Neuronal stem cell (in vitro differentiated cells): ENCODE data around the gene ZCCHC7.
A peak's percentile ranks its signal among the peaks of the same experiment; 100 is the strongest.

ENCODE experiments used
- DNase-seq: peaks from one replicate; pipeline ENCODE4 v3.0.0-alpha.2; 2013; ENCODE audit warnings: low spot score
- H2AFZ ChIP-seq: one replicate; pipeline ENCODE4 v1.6.1; 2013; ENCODE audit warnings: mild to moderate bottlenecking, low read length, inconsistent platforms
- H2AK5ac ChIP-seq: 2 replicates; pipeline ENCODE4 v1.6.1; 2013; ENCODE audit warnings: low read depth, mild to moderate bottlenecking, inconsistent platforms, low read length, moderate library complexity, mixed read lengths
- H2BK120ac ChIP-seq: 2 replicates; pipeline ENCODE4 v1.6.1; 2013; ENCODE audit warnings: low read depth, mild to moderate bottlenecking, inconsistent platforms, low read length, moderate library complexity, mixed read lengths
- H2BK12ac ChIP-seq: one replicate; pipeline ENCODE4 v1.6.1; 2013; ENCODE audit warnings: low read length, inconsistent platforms
- H2BK15ac ChIP-seq: 2 replicates; pipeline ENCODE4 v1.6.1; 2013; ENCODE audit warnings: mild to moderate bottlenecking, low read length, inconsistent platforms, mixed read lengths
- H2BK5ac ChIP-seq: one replicate; pipeline ENCODE4 v1.6.1; 2013; ENCODE audit warnings: inconsistent platforms, mild to moderate bottlenecking, low read length, moderate library complexity
- H3K14ac ChIP-seq: one replicate; pipeline ENCODE4 v1.6.1; 2013; ENCODE audit warnings: low read length, inconsistent platforms
- H3K18ac ChIP-seq: 2 replicates; pipeline ENCODE4 v1.6.1; 2013; ENCODE audit warnings: low read length, inconsistent platforms
- H3K23ac ChIP-seq: 2 replicates; pipeline ENCODE4 v1.6.1; 2013; ENCODE audit warnings: low read depth, mild to moderate bottlenecking, mixed read lengths, low read length, inconsistent platforms; ENCODE audit not compliant: poor library complexity
- H3K27ac ChIP-seq: replicated peaks from 3 replicates; pipeline ENCODE4 v1.5.1; 2013; ENCODE audit warnings: low read length, inconsistent platforms
- H3K27me3 ChIP-seq, 3 experiments: 2 replicates each; pipeline ENCODE4 v1.6.1; 2013; ENCODE audit warnings: low read length in 3 of 3, mild to moderate bottlenecking in 2 of 3, inconsistent platforms in 1 of 3, low read depth in 1 of 3, mixed read lengths in 1 of 3, moderate library complexity in 1 of 3; ENCODE audit not compliant: control insufficient read depth in 3 of 3, insufficient read depth in 3 of 3
- H3K36me3 ChIP-seq, 2 donors: replicated peaks in 1 of 2; 2 replicates each; pipeline ENCODE4 v1.6.1; 2013; ENCODE audit warnings: low read length in 2 of 2; ENCODE audit not compliant: control insufficient read depth in 2 of 2, insufficient read depth in 2 of 2
- H3K4ac ChIP-seq: 2 replicates; pipeline ENCODE4 v1.6.1; 2013; ENCODE audit warnings: inconsistent platforms, mild to moderate bottlenecking, low read length, moderate library complexity
- H3K4me1 ChIP-seq, 2 donors: 1 replicate in 1 of 2; 2 replicates in 1 of 2; pipeline ENCODE4 v1.6.1; 2013; ENCODE audit warnings: low read length in 2 of 2, low read depth in 1 of 2; ENCODE audit not compliant: control insufficient read depth in 2 of 2, insufficient read depth in 1 of 2
- H3K4me2 ChIP-seq: one replicate; pipeline ENCODE4 v1.6.1; 2013; ENCODE audit warnings: mild to moderate bottlenecking, low read length, inconsistent platforms; ENCODE audit not compliant: insufficient read depth, poor library complexity, severe bottlenecking
- H3K4me3 ChIP-seq, 2 donors: 2 replicates each; pipeline ENCODE4 v1.5.1; 2013; ENCODE audit warnings: low read length in 2 of 2, mild to moderate bottlenecking in 2 of 2, inconsistent platforms in 1 of 2, moderate library complexity in 1 of 2
- H3K79me1 ChIP-seq: one replicate; pipeline ENCODE4 v1.6.1; 2013; ENCODE audit warnings: low read depth, mild to moderate bottlenecking, inconsistent platforms, low read length, moderate library complexity
- H3K9ac ChIP-seq: one replicate; pipeline ENCODE4 v1.6.1; 2013; ENCODE audit warnings: mild to moderate bottlenecking, low read depth, low read length, inconsistent platforms; ENCODE audit not compliant: poor library complexity
- H3K9me3 ChIP-seq, 2 donors: replicated peaks in 1 of 2; 2 replicates each; pipeline versions ENCODE3 to v1.6.1; 2013; ENCODE audit warnings: low read length in 2 of 2, mild to moderate bottlenecking in 2 of 2, inconsistent platforms in 1 of 2, low read depth in 1 of 2, mixed read lengths in 1 of 2, moderate library complexity in 1 of 2; ENCODE audit not compliant: control insufficient read depth in 2 of 2, insufficient read depth in 1 of 2
- H4K8ac ChIP-seq: one replicate; pipeline ENCODE4 v1.6.1; 2013; ENCODE audit warnings: low read depth, mild to moderate bottlenecking, inconsistent platforms, low read length, moderate library complexity
- H4K91ac ChIP-seq: one replicate; pipeline ENCODE4 v1.6.1; 2013; ENCODE audit warnings: low read length, low read depth, mild to moderate bottlenecking, inconsistent platforms; ENCODE audit not compliant: poor library complexity
- WGBS, 2 donors: extraction: QIAGEN DNeasy Blood & Tissue Kit; methylation state at CpG; one replicate each; pipeline ENCODE4 v1.1.7; 2013; ENCODE audit warnings: missing lambda C conversion rate in 2 of 2, mixed read lengths in 1 of 2; ENCODE audit not compliant: insufficient read length in 2 of 2, insufficient replicate concordance in 1 of 2; ENCODE audit errors: extremely low coverage in 2 of 2; 5-methylcytosine and 5-hydroxymethylcytosine counted together

The ZCCHC7 gene

DNA sequence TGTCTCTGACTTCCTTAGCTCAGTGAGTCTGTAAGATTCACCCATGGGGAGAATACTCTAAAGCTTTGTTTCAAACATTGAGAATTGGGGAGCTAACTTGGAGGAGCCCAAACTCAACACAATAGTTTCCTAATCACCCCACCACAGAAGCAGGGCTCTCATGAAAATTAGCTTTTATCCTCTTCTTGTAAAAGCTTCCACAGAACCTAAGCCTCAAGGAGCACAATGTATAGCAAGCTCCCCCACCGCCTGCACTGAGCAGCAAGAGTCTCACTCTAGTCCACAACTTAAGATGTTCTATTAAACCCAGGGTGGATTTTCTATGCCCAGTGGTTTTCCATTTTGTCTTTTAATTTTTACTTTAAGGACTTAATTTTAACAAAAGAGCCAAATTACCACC is 253.2 kb downstream of the ZCCHC7 start:
- DNase-seq, result no peak
- no peaks in the 10 kb centered on the region for H3K9me3 ChIP-seq
- peaks cover 0 to 1% of the 10 kb centered on the region in 2 donors for H3K4me1 ChIP-seq
- H3K14ac ChIP-seq, result no peak overlapping the region
- H3K4me3 ChIP-seq, result no peak overlapping the region
- H2BK15ac ChIP-seq, result no peak overlapping the region
- H2BK12ac ChIP-seq, result no peak overlapping the region
- no peaks in the 10 kb centered on the region for H3K79me1 ChIP-seq
- H3K18ac ChIP-seq, result no peak overlapping the region
- H4K8ac ChIP-seq, result no peak overlapping the region
- H2BK5ac ChIP-seq, result no peak overlapping the region
- no peak overlapping the region for H4K91ac ChIP-seq
- no peaks in the 10 kb centered on the region for H3K27me3 ChIP-seq
- H3K23ac ChIP-seq, result no peak overlapping the region
- H2AK5ac ChIP-seq, result no peak overlapping the region
- no peak overlapping the region for H3K27ac ChIP-seq
- H3K36me3 ChIP-seq, result no peaks in the 10 kb centered on the region
- H3K4me2 ChIP-seq, result no peak overlapping the region
- H3K9ac ChIP-seq, result no peak overlapping the region
- no peak overlapping the region for H2AFZ ChIP-seq
- H3K4ac ChIP-seq, result no peak overlapping the region
- no CpG with 5 or more reads among the region's 1 CpG for WGBS, 2 donors
- no peak overlapping the region for H2BK120ac ChIP-seq

- no peaks in the 10 kb centered on the region for H3K36me3 ChIP-seq
- H3K23ac ChIP-seq, result no peak overlapping the region
- H2BK15ac ChIP-seq, result no peak overlapping the region
- no peak overlapping the region for H4K91ac ChIP-seq
- no peak overlapping the region for H3K27ac ChIP-seq
- no peak overlapping the region for H3K14ac ChIP-seq
- no peak overlapping the region for H2BK120ac ChIP-seq
- no peak overlapping the region for H3K4me3 ChIP-seq
- no peak overlapping the region for H3K18ac ChIP-seq
- no peak overlapping the region for H2BK5ac ChIP-seq
- H3K79me1 ChIP-seq, result no peaks in the 10 kb centered on the region
- no peak overlapping the region for H2AK5ac ChIP-seq
- no CpG with 5 or more reads among the region's 6 CpGs for WGBS, 2 donors
- H3K4me2 ChIP-seq, result no peak overlapping the region
- H3K27me3 ChIP-seq, result no peaks in the 10 kb centered on the region
- no peak overlapping the region for H2BK12ac ChIP-seq
- no peak overlapping the region for H4K8ac ChIP-seq
- no peak overlapping the region for H3K9ac ChIP-seq
- H3K9me3 ChIP-seq, result no peaks in the 10 kb centered on the region
- no peak overlapping the region for H2AFZ ChIP-seq
- DNase-seq, result no peak
- H3K4me1 ChIP-seq, result peaks cover 0 to 1% of the 10 kb centered on the region in 2 donors
- no peak overlapping the region for H3K4ac ChIP-seq
Observed at GRCh38 chr9:37374892-37375291, 254.5 kb downstream of the ZCCHC7 start.

- peaks cover 0 to 1% of the 10 kb centered on the region in 2 donors for H3K4me1 ChIP-seq
- H2AK5ac ChIP-seq, result no peak overlapping the region
- no peaks in the 10 kb centered on the region for H3K79me1 ChIP-seq
- H3K9ac ChIP-seq, result no peak overlapping the region
- H3K4me3 ChIP-seq, result no peak overlapping the region
- H4K91ac ChIP-seq, result no peak overlapping the region
- no peak overlapping the region for H3K27ac ChIP-seq
- no peak overlapping the region for H3K4ac ChIP-seq
- H3K14ac ChIP-seq, result no peak overlapping the region
- no peak overlapping the region for H2BK12ac ChIP-seq
- H3K23ac ChIP-seq, result no peak overlapping the region
- DNase-seq, result no peak
- H2BK120ac ChIP-seq, result no peak overlapping the region
- H3K9me3 ChIP-seq, result no peaks in the 10 kb centered on the region
- H2AFZ ChIP-seq, result no peak overlapping the region
- no peak overlapping the region for H2BK5ac ChIP-seq
- no peak overlapping the region for H3K4me2 ChIP-seq
- no peak overlapping the region for H4K8ac ChIP-seq
- WGBS, 2 donors, result no CpG with 5 or more reads among the region's 13 CpGs
- H3K36me3 ChIP-seq, result no peaks in the 10 kb centered on the region
- H3K18ac ChIP-seq, result no peak overlapping the region
- no peaks in the 10 kb centered on the region for H3K27me3 ChIP-seq
- no peak overlapping the region for H2BK15ac ChIP-seq
Observed at GRCh38 chr9:37377688-37378612, 257.6 kb downstream of the ZCCHC7 start.

DNA sequence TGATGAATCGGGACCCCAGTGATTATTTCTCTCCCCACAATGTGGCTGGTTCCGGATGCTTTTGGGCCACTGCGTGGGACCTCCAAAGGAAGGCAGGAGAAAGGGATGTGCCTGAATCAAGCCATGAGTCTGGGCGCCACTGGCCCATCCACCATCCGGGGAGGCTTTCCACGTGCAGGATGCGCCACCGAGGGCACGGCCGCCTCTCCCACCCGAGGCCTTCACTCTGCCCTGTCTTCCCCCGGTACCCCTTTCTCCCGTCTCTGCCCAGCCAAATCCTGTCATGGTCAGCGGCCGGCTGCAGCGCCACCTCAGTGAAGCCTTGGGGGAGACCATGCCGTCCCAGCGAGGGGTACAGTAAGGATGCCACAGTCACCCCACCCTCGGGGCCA is 258.2 kb downstream of the ZCCHC7 start:
- no peaks in the 10 kb centered on the region for H3K79me1 ChIP-seq
- peaks cover 2 to 8% of the 10 kb centered on the region in 2 donors for H3K4me1 ChIP-seq
- no peak overlapping the region for H2BK5ac ChIP-seq
- no peak overlapping the region for H3K4ac ChIP-seq
- no peak overlapping the region for H4K91ac ChIP-seq
- H3K9ac ChIP-seq, result no peak overlapping the region
- no peaks in the 10 kb centered on the region for H3K9me3 ChIP-seq
- H2BK15ac ChIP-seq, result no peak overlapping the region
- no CpG with 5 or more reads among the region's 19 CpGs for WGBS, 2 donors
- DNase-seq, result no peak
- H2AFZ ChIP-seq, result no peak overlapping the region
- no peak overlapping the region for H3K18ac ChIP-seq
- no peaks in the 10 kb centered on the region for H3K27me3 ChIP-seq
- H3K23ac ChIP-seq, result no peak overlapping the region
- no peak overlapping the region for H4K8ac ChIP-seq
- H2AK5ac ChIP-seq, result peak overlapping the region; percentile 61
- peak overlapping the region; percentile 84 for H2BK120ac ChIP-seq
- H3K27ac ChIP-seq, result no peak overlapping the region
- no peak overlapping the region for H3K14ac ChIP-seq
- peak overlapping the region; percentile 63 for H2BK12ac ChIP-seq
- no peak overlapping the region for H3K4me2 ChIP-seq
- H3K36me3 ChIP-seq, result no peaks in the 10 kb centered on the region
- H3K4me3 ChIP-seq, result no peak overlapping the region
